Testis (tissue), 3 donors: ENCODE results near the gene TRIO. TPM values are rescaled to one million over a fixed set of nuclear protein-coding genes. Genes with fewer than 3 reads are reported as not detected.

Source experiments
- DNase-seq: peaks from one replicate; pipeline ENCODE4 v3.0.0-alpha.2; 2019
- H3K27ac ChIP-seq, 2 donors: fragments of 200-600 bp; sonication (generic); one replicate each; pipeline ENCODE4 v1.5.1; 2019
- H3K27me3 ChIP-seq: fragments of 200-600 bp; sonication (generic); one replicate; pipeline ENCODE4 v1.5.1; 2019
- H3K36me3 ChIP-seq: fragments of 200-600 bp; sonication (generic); one replicate; pipeline ENCODE4 v1.5.1; 2017; ENCODE audit warnings: low read depth; ENCODE audit errors: missing control alignments
- H3K4me1 ChIP-seq: fragments of 200-600 bp; sonication (generic); one replicate; pipeline ENCODE4 v1.5.1; 2019
- H3K4me3 ChIP-seq, 2 donors: fragments of 200-600 bp; sonication (generic); one replicate each; pipeline ENCODE4 v1.5.1; 2017 to 2019
- H3K9me3 ChIP-seq: fragments of 200-600 bp; sonication (generic); one replicate; pipeline ENCODE4 v1.5.1; 2017
- POLR2A ChIP-seq: fragments of 450-650 bp; IDR thresholded peaks from one replicate; pipeline ENCODE4 v1.6.1; 2017; ENCODE audit warnings: antibody characterized with exemption, mild to moderate bottlenecking, moderate library complexity
- WGBS, 2 donors: methylation state at CpG; one replicate each; pipeline ENCODE4 v1.1.5; 2018; 5-methylcytosine and 5-hydroxymethylcytosine counted together
- intact Hi-C: fragments of 100-400 bp; cut with DNase I; formaldehyde crosslinking; loops from one replicate; pipeline ENCODE4 v1.15.1; 2023; ENCODE audit warnings: low total_unique reads
- polyA plus RNA-seq: library from polyadenylated mRNA; stranded (reverse); fragments of 350-450 nt; fragmentation: Illumina TruSeq; extraction: RNeasy Lipid Tissue Mini Kit (QIAGEN cat#74804); gene quantifications from one replicate; pipeline ENCODE4 v1.2.3, GENCODE V29; 2014; ENCODE audit warnings: low read depth, low replicate concordance; ENCODE audit not compliant: insufficient read depth
- total RNA-seq, 2 donors: library from RNA; depleted of rRNA; stranded (reverse); fragments of >200 nt; gene quantifications; one replicate each; pipeline ENCODE4 v1.2.3, GENCODE V29; 2016
- TF ChIP-seq, protein P1 (sequence below), 3 experiments: fragments of 450-650 bp in 2 of 3; fragments of 200-600 bp in 1 of 3; sonication (generic) in 1 of 3; IDR thresholded peaks; one replicate each; pipeline ENCODE4 v1.5.1; 2016 to 2019; ENCODE audit warnings: antibody characterized with exemption in 3 of 3, mild to moderate bottlenecking in 2 of 3, moderate library complexity in 1 of 3

TRIO gene
- total and polyA plus RNA-seq, 3 donors from 2014 or later, result 47.2 to 295 (median 249) TPM

DNA sequence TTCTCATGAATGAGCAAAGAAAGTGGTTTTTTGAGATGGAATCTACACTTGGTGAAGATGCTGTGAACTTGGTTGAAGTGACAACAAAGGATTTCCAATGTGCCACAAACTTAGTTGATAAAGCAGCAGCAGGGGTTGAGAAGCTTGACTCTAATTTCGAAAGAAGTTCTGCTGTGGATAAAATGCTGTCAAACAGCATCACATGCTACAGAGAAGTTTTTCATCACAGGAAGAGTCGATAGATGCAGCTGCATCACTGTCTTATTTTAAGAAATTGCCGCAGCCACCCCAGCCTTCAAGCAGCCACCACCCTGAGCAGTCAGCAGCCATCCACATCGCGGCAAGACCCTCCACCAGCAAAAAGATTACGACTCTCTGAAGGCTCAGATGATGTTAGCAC is 78.6 kb downstream of the TRIO start:
- Histone ChIP-seq H3K27ac (no peak overlapping the region), H3K27me3 (no peaks in the 10 kb centered on the region), H3K36me3 (no peaks in the 10 kb centered on the region), H3K4me3 (no peak overlapping the region), H3K4me1 (peaks cover 31% of the 10 kb centered on the region), H3K9me3 (no peaks in the 10 kb centered on the region)
- TF ChIP-seq POLR2A, result no peak
- TF ChIP-seq, protein P1, sequence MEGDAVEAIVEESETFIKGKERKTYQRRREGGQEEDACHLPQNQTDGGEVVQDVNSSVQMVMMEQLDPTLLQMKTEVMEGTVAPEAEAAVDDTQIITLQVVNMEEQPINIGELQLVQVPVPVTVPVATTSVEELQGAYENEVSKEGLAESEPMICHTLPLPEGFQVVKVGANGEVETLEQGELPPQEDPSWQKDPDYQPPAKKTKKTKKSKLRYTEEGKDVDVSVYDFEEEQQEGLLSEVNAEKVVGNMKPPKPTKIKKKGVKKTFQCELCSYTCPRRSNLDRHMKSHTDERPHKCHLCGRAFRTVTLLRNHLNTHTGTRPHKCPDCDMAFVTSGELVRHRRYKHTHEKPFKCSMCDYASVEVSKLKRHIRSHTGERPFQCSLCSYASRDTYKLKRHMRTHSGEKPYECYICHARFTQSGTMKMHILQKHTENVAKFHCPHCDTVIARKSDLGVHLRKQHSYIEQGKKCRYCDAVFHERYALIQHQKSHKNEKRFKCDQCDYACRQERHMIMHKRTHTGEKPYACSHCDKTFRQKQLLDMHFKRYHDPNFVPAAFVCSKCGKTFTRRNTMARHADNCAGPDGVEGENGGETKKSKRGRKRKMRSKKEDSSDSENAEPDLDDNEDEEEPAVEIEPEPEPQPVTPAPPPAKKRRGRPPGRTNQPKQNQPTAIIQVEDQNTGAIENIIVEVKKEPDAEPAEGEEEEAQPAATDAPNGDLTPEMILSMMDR (IDR thresholded peaks at IDR 0.05), result no peak
- WGBS, 2 donors, result 80 to 90% methylated on average over 6 of the region's 6 CpGs
- intact Hi-C loops, result no loop called here
- DNase-seq, result no peak

DNA sequence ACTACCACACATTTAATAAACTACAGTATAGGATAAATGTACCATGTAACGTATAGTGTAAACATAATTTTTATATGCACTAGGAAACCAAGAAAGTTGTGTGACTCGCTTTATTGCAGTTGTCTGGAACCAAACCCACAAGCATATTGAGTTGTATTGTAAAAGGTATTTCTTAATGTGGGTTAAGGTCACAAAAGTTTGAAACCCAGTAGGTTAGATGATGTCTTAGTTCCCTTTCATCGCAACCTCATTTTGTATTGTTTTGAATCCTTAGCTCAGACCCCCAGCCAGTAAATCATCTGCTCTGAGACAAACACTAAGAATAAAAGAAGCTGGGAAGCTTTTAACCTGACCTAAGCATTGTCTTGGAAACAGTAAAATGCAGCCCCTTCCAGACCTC is 79.1 kb downstream of the TRIO start:
- 82 to 95% methylated on average over 3 of the region's 3 CpGs for WGBS, 2 donors
- Histone ChIP-seq H3K27me3 (no peaks in the 10 kb centered on the region), H3K9me3 (no peaks in the 10 kb centered on the region), H3K27ac (no peak overlapping the region), H3K4me1 (peaks cover 36% of the 10 kb centered on the region), H3K36me3 (no peaks in the 10 kb centered on the region), H3K4me3 (no peak overlapping the region)
- no peak for TF ChIP-seq POLR2A
- TF ChIP-seq, protein P1 (IDR thresholded peaks at IDR 0.05), result no peak
- intact Hi-C loops, result no loop called here
- DNase-seq, result no peak

DNA sequence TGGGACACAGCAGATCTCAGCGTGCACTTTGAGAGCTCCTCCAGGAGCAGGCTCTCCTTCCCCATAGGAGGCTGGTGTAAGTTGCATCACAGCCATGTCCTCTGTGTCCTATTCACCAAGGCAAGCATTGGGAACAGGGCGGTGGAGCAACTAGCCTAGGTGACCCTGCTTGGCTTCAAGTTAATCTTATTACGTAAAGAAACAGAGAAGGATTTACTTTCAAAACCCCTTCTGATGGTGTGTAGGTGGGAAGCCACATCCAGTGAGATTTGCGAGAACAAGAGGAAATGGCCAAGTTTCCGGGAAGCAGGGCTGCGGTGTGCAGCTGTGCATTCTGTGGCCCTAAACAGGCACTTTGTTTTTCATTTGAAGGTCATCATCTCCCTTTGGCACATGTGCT is 80.2 kb downstream of the TRIO start:
- intact Hi-C loops, result no loop called here
- no peak for DNase-seq
- TF ChIP-seq, protein P1 (IDR thresholded peaks at IDR 0.05), result no peak
- TF ChIP-seq POLR2A, result no peak

DNA sequence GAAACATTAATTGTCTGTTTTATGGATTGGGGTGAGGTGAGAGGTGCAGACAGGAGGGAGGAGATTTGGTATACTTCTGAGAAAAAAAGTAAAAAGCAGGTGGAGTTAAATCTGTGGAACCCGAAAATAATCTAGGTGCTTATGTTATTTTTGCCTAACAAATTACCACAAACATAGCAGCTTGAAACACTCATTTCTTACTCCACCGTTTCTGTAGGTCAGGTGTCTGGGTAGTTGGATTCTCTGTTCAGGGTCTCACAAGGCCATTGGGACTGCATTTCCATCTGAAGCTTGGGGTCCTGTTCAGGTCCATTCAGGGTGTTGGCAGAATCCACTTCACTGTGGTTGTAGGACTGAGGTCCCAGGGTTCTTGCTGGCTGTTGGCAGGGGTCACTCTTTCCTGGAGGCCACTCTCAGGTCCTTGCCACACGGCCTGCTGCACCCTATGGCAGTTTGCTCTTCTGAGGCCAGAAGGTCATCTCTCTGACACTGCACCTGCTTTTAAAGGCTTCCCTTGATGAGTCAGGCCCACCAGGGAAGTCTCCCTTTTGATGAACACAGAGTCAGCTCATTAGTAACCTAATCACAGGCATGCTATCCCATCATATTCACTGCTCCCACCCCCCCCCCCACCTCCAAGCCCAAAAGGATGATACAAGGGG is 82.2 kb downstream of the TRIO start:
- H3K4me1 ChIP-seq, result peaks cover 20% of the 10 kb centered on the region
- 85 to 90% methylated on average over 2 to 3 of the region's 3 CpGs for WGBS, 2 donors
- TF ChIP-seq, protein P1 (IDR thresholded peaks at IDR 0.05), result no peak
- no peak for TF ChIP-seq POLR2A

More for the DNA sequence above, 80.2 kb downstream of the TRIO start:
- no peaks in the 10 kb centered on the region for H3K27me3 ChIP-seq
- H3K9me3 ChIP-seq, result no peaks in the 10 kb centered on the region
- H3K36me3 ChIP-seq, result no peaks in the 10 kb centered on the region
- H3K4me3 ChIP-seq, result no peak overlapping the region
- H3K4me1 ChIP-seq, result peaks cover 37% of the 10 kb centered on the region
- H3K27ac ChIP-seq, result no peak overlapping the region
- WGBS, 2 donors, result 53 to 56% methylated on average over 6 of the region's 6 CpGs

DNA sequence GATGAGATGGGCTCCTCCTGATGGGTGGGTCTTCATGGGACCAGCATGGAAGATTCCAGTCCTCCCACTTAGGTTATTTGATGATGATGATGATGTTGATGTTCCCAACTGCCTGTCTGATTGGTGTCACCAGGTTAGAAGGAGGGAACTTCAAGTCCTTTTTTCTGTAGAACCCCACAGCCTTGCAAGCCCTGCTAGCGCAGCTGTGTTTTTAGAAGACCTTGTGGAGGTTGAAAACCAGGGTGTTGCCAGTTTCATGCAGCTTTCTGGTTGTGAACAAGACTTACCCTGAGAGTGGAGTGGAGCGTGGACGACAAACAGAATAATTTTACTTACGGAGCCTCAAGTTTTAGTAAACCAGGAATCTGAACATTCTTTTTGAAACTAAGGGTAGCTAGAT is 83.0 kb downstream of the TRIO start:
- DNase-seq, result no peak
- Histone ChIP-seq H3K4me3 (no peak overlapping the region), H3K27ac (no peak overlapping the region), H3K9me3 (no peaks in the 10 kb centered on the region), H3K36me3 (no peaks in the 10 kb centered on the region), H3K27me3 (no peaks in the 10 kb centered on the region), H3K4me1 (peaks cover 11% of the 10 kb centered on the region)
- intact Hi-C loops, result no loop called here
- no peak for TF ChIP-seq POLR2A
- TF ChIP-seq, protein P1 (IDR thresholded peaks at IDR 0.05), result no peak
- 94% methylated on average over 4 of the region's 4 CpGs for WGBS, 2 donors

More for the DNA sequence above, 82.2 kb downstream of the TRIO start:
- Histone ChIP-seq H3K36me3 (no peaks in the 10 kb centered on the region), H3K9me3 (no peaks in the 10 kb centered on the region), H3K27ac (no peak overlapping the region), H3K4me3 (no peak overlapping the region), H3K27me3 (no peaks in the 10 kb centered on the region)
- no peak for DNase-seq
- intact Hi-C loops, result no loop called here
